Measurements from ENCODE around the gene BICDL2.

BICDL2 gene

DNA sequence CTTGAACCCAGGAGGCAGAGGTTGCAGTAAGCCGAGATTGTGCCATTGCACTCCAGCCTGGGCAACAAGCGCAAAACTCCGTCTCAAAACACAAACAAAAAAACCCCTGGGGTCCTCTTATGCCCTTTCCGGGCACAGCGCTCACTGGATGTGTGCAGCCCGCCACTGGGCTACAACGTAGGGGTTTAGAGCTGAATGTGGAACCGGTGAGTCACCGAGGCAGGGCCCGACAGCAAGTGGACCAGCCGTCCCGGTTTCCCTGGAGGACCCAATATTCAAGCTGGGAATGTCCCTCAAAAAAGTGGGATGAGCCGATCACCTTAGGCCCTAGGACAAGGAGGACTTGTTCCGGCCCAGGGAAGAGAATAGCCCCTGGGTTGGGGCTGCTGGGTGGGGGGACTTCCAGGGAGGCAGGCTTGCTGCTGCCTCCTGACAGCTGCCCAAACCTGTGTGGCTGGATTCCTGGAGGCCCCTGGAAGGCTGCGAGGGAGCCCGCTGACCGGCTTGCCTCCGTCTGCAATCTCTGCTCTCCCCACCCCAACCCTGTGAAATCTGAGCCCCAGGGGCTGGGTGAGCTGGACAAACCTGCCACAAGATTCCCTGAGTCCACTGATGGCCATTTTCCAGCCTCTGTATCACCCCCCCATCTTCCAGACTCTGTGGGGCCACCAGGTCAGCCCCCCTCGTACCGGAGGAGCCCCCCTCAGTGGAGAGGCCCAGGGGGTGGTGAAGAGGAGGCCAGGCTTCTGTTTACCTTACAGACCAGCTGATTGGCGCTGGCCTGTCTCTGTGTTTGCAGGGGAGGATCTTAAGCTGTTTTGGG lies 27.0 kb downstream of the BICDL2 start:
- DNase-seq (ENCODE audit: low spot score), result no peak

DNA sequence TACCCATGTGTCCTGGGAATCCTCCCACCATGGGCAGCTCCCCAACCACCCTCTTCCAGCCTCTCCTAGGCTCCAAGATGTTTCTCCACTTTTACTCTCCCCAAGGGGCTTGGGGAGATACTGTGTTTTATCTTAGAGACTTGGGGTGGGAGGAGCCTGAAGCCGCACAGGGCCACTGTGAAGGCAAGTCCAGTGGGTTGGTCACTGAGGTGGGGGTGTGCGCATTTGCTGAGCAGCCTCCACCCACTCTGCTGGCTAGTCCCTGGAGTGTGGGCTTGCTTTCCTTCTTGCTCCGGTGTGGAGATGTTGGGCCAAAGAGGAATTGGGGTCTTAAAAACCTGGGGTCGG lies 28.1 kb downstream of the BICDL2 start:
- DNase-seq (ENCODE audit: low spot score), result no peak

DNA sequence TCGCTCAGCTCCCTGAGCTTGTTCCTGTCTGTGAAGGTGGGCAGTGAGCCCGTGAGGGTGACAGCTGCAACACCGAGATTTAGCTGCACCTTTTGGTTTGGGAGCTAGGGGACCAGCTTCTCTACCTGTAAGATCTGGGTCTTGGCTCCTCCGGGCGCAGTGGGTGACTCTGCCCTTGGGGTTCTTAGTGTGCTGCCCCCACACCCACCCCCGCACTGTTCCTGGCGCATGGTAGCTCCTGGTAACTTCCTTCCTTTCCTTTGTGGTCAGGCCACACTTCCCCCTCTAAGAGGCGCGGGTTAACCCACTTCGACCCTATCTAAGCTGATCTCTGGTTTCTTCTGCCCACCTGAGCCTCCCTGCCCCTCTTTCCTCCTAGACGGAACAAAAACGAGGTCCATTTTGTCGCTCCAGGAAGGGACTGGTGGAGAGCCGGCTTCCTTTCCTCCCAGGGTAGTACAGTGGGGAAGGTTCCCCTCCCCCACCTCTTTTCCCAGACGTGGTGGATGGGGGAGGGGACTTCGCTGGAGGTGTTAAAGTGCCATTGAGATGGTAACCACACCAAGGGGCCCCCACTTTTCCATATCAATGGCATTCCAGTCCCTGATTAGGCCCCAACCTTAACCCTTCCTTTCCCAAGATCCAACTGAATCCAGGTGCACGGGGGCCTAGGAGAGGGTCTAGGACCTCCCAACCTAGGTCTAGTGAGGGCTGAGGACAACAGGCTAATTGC lies 28.6 kb downstream of the BICDL2 start:
- no peak for DNase-seq (ENCODE audit: low spot score)

DNA sequence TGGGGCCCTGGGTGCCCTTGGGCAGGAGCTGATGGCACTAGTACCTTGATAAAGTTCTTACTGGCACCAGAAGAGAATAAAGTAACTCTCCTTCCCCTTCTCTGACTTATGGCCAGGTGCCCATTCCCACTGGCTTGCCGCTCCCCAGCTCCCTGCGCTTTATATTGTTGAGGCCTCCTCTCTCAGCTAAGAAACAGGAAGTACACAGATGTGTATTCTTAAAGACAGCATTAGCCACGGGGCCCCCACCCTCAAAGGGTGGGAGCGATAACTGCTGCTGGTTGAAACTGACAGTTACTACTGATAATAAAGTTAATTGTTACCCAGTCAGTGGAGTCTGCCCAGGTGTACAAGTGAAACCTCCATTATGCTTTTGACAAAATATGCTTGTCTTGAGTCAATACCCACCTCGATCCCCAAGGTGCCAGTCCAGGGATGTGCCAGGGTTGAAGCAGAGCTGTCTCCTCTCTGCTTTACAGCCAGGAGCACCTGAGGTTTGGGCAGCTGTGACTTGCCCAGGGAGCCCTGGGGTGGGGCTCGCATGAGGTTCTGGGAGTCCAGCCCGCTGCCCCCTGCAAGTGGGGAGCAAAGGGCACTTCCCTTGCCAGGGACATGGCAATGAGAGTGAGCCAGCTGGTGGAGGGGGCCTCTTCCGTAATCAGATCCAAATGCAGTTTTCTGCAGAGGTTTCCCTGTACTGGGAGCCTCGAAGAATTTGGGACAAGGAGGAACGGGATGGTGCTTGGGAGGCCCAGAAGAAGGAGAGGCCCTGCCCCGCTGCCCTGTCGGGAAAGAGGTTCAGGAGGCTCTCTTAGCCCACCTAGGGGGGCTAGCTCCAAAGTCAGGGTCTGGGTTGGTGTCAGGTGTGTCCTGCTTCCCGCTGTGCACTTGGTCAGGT lies 29.4 kb downstream of the BICDL2 start:
- DNase-seq (ENCODE audit: low spot score), result no peak

DNA sequence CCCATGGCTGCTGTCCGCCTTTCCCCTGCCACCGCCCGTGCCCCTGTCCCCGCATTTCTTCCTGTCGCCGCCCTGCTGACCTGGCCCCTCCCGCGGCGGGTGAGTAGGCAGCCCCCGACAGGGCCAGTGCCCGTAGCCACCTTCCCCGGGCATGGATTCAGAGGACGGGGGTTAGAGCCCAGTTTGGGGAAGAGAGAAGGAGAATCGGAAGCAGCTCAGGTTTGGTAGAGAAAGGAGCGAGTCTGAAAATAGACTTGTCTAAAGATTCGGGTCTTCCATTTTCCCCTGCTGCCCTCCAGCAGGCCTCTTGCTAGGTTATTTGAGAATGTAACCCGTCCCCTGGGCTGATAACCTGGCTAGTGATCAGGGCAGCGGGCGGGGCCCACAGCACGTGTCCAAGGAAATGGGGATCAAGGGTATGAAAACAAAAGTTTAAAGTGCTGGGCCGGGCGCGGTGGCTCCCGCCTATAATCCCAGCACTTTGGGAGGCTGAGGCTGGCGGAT lies 31.9 kb downstream of the BICDL2 start:
- DNase-seq (ENCODE audit: low spot score), result no peak

DNA sequence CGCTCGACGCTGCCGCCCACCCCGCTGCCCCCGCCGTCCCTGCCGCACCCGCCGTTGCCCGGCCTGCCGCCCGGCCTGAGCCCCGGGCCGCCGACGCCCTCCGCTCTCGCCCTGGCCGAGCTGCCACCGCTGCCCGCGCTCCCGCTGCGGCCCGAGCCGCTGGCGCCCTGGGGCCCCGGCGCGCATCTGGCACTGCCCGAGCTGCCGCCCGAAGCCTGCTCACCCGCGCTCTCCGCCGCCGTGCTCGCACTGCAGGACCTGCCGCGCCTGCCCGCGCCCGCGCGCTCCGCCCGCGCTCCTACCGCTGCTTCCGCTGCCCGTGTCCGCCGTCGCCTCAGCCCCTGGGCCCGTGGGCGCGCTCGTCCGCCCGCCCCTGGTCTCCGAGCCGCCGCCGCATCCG lies 32.4 kb downstream of the BICDL2 start:
- no peak for DNase-seq (ENCODE audit: low spot score)

DNA sequence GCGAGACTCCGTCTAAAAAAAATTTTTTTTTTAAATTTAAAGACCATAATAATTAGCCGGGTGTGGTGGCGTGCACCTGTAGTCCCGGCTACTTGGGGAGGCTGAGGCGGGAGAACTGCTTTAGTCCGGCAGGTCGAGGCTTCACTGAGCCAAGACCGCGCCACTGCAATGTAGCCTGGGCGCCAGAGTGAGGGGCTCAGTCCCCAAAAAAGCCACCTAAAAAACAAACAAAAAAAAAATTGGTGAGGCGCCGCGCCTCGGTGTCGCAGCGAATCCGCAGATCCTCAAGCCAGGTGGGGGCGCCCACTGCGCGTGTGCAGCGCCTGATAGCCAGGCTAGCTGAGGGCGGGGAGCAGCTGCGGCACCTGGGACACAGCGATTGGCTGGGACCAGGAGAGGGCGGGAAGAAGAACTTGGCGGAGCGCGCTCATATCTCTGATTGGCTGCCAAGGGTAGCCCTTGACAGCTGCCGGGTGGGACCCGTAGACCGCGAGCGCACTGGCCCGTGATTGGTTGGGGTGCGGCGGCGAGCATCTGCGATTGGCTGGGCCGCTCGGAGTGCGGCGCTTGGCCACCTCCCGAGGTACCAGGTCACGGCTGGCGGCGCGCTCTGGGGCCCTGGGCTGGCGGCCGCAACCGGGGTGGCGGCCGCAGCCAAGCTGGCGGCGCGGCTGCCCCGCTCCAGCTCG lies 33.0 kb downstream of the BICDL2 start:
- DNase-seq (ENCODE audit: low spot score), result peak; percentile 100

DNA sequence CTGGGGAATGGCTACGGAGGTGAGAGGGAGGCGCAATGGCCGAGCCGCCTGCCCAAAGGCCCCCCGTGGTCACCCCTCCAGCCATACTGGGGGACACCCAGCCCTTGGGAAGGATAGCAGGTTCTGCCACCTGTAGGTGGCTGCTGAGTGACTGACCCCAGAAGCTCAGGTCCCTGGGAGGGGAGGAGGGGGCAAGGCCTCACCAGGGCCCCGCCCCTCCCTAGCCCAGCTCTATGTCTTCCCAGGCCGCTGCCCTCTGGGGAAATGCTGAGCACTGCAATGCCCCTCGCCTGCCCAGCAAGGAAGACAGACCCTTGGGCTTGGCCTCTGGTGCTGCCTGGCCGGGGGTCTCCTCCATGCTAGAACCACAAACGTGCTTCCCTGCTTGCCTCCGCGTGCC lies 35.4 kb downstream of the BICDL2 start:
- DNase-seq (ENCODE audit: low spot score), result no peak

DNA sequence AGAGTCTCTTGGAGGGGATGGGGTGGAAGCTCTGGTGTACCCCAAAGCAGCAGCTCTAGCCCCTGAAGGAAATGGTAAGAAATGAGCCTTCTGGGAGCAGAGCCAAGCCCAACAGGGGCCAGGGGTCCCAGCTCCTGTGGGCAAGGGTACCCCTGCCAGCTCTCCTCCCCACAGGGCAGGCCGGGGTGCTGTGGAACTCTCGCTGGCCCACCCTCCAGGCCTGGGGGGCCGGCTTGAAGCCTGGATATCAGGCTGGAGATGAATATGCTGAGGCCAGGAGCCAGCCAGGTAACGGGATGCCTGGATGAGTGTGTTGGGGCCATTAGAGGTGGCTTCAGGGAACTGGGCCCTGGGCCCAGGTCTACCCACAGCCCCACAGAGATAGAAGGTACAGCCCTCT lies 36.2 kb downstream of the BICDL2 start:
- DNase-seq (ENCODE audit: low spot score), result no peak

DNA sequence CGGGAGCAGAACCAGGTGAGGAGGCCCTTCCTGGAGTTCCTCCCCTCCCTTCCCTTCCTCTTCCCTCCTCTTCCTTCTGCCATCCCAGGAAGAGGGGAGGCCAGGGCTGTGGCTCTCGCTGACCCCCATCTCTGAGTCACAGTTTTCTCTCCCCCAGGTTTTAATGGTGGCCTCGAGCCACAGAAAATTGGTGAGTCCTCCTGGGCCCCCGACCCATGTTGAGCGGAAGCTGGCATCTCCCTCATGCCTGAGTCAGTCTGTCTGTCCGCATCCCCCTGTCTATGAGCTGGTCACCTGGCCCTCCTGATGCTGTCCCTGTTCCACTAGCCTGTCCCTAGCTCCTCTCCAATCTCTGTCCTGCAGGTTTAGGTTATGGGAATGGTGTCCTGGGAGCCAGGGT lies 36.8 kb downstream of the BICDL2 start:
- no peak for DNase-seq (ENCODE audit: low spot score)

DNA sequence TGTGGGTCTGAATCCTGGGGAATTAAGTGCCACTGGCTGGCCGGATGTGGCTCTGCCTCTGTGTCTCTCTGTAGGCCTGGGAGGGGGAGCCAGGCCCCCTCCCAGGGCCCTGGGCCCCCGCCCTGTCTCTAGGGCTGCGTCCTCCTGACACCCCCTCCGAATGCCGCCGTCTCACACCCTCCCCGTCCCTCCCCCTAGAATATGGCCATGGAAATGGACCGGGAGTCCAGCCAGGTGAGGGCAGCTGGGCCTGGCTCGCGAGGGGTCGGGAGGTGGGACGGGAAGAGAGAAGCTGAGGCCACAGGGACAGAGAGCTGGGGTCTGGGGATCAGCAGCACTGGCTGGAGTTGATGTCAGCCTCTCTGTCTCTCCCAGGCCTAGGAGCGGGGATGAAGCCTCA lies 40.4 kb downstream of the BICDL2 start:
- DNase-seq (ENCODE audit: low spot score), result no peak

DNA sequence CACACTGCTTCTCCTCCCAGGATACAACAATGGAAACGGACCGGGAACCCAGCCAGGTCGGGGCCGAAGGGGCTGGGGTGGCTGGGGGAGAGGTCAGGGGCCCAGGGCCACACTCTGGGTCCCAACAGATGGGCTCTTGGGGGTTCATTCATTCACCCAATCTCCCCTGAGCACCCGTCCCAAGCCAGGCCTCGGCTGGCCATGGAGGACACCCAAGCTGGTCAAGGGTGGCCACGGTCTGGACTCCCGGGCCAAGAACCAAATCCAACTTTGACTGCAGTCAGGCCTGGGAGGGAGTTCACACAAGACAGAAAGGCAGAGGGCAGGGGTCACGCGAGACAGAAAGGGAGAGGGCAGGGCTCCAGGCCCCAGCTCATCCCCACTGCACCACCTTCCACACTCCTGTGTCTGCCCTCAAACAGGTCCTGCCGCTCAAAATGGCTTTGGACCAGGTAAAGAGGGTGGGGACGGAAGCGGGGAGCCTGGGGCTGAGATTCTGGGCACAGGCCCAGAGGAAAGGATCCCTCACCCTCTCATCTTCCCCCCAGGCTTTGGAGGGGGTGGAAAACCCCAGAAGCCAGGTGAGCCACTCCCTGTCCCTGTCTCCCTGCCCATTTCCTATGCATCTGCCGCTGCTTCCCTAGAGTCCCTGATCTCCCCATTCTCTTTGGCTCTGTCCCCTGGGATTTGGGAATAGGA lies 44.2 kb downstream of the BICDL2 start:
- DNase-seq (ENCODE audit: low spot score), result no peak

DNA sequence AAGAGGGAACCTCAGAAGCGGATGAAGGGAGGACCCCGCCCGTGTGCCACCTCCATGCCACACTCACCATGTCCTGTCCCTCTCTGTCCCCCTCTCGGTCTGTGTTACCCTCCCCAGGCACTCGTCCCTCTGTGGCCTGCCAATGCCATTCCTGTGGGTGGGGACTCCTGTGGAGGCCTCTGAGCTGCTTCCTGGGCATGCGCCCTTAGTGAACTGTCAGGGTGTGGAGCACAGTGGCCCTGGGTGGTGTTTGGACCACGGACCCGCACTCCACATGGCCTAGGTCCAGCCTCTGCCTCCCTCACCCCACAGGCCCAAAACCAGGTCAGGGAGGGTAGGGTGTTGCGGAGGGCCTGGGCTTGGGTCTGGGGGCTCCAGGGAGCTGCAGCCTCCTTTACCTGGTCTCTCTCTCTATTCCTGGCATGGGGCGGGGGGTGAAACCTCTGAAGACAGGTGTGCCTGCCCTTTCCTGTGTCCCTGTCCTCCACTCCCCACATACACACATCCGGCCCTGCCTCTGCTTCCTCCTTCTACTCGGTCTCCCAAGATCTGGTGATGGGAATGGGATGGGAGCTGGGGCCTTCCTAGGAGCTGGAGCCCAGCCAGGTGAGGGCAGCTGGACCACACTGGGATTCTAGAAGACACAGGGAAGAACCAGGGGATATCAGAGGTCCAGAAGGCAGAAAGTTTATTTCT lies 45.0 kb downstream of the BICDL2 start:
- DNase-seq (ENCODE audit: low spot score), result no peak

DNA sequence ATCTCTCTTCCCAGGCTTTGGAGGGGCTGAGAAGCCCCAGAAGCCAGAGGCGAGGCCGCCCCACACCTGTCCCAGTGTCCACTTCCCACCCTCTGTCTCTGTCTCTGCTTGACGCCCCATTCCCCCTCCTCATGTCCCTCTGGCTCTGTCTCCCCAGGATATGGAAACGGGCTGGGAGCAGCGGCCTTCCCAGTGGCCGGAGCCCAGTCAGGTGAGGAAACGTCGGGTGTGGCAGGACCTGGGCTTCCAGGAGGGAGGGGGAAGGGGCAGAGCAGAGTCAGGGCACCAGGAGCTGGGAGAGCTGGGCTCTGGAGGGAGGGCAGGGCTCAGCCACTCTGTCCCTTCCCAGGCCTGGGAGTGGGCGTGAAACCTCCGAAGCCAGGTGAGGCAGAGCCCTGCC lies 45.9 kb downstream of the BICDL2 start:
- no peak for DNase-seq (ENCODE audit: low spot score)

DNA sequence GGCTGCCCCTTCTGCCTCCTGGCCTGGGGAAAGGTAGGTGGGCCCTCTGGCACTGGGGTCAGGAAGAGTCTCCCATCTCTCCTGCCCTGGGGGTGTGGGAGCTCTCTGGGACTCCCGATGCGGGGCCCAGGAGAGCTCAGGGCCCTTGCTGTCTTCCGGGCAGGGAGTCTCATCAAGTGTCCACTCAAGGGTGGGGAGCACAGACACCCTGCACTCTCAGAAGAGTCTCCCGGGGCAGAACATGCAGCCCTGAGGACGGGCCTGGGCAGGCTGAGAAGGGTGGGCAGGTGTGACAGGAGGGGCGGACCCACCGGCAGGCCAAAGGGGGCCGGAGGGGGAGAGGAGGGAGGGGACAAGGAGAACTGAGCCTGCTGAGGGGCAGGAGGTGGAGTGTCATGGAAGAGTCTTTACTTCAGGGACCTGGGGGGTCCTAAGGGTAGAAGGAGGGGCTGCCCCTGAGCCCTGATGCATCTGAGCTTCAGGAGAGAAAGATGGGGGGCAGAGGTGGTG lies 48.1 kb downstream of the BICDL2 start:
- no peak for DNase-seq (ENCODE audit: low spot score)

DNA sequence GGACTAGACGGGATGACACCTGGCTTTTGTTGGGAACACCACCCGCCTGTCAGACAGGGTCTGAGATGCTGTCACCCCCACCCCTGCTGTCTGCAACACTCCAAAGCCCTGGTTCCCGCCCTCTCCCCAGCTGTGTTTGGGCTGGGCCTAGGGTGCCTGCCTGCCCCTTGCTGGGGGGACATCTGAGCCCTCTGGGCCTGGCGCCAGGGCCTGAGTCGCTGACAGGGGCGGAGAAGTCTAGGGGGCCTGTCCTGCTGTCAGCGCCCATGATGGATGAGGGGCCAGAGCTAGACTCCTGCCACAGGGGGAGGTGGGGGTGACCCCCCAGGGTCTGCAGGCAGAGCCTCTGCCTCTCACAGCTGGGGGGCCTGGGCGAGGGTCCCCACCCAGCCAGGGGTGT lies 48.9 kb downstream of the BICDL2 start:
- no peak for DNase-seq (ENCODE audit: low spot score)

DNA sequence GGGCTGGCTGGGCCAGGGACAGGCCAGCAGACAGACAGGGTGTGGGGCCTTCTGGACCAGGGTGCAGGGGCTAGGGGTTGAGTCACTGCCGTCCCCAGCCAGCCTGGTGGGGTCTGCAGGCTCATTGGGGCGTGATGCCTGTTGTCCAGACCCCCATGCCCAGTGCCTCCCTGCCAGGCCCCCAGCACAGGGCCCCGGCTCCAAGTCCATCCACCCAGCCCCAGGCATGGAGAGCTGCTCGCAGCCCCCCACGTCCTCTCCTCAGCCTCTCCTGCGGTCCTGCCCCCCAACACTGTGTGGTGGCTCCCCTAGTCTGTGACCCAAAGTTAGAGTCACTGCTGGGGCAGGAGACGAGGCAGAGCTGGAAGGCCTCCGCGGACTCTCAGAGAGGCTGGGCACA lies 49.5 kb downstream of the BICDL2 start:
- no peak for DNase-seq (ENCODE audit: low spot score)

DNA sequence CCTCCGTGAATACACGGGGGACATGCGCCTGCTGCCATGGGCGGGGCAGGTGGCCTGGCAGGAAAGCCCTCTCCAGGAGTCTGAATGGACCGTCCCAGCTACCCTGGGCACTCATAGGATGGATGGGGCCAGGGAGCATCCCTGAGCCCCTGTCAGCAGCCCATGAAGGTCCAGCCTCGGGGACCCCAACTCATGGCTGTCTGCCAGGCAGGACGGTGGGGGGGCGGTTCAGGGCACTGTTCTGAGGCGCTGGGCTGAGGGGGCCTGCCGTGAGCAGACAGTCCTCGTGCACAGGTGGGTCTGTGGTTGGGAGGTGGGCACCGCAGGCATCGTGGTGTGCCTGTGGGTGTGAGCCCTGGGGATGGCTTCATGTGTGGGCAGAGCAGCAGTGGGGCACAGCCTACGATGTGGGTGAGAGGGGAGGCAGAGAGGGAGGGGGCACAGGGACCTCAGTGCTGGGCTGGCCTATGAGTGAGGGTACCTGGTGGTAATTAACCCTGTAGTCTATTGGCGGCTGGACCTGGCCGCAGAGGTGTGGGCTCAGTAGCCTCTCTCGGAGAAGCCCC lies 50.0 kb downstream of the BICDL2 start:
- DNase-seq (ENCODE audit: low spot score), result no peak

DNA sequence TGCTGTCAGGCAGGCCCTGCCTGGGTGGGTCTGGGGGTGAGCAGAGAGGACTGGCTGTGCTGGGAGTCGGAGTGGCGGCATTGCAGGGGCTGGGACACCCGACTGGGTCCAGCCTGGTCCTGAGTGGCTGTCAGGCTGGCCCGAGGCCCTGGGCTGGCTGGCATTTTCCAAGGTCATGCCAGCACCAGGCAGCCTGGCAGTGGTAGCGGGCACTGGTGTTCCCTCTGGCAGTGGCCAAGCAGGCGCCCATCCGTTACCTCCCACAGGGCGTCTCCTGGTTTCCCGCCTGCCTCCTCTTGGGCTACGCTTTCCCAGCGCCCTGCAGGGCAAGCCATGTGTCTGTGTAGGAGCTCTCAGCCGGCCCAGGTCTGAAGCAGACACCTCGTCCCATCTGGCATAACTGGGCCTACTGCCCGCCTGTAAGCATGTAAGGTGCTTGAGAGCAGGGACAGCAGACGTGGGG lies 50.8 kb downstream of the BICDL2 start:
- no peak for DNase-seq (ENCODE audit: low spot score)

DNA sequence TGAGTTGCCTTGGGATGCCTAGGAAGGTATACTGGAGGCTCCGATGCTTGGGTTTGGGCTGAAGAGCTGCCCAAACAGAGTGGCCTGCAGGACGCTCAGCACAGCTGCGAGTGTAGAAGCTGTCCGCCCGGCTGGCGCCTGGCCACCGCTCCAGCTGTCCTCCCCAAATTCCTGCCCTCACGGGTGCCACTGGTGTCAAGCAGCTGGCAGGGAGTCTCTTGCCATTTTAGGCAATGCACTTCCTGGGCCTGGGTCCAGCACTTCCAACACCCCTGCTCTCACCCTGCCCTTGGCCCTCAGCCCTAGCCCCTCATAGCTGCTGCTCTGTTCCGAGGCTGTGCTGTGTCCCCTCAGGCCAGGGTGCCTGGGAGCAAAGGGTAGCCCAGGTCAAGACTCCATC lies 51.3 kb downstream of the BICDL2 start:
- DNase-seq (ENCODE audit: low spot score), result no peak

All from AG08395 (cell line).